ENCODE measurements around the gene ZNF784.

Gene ZNF784

DNA sequence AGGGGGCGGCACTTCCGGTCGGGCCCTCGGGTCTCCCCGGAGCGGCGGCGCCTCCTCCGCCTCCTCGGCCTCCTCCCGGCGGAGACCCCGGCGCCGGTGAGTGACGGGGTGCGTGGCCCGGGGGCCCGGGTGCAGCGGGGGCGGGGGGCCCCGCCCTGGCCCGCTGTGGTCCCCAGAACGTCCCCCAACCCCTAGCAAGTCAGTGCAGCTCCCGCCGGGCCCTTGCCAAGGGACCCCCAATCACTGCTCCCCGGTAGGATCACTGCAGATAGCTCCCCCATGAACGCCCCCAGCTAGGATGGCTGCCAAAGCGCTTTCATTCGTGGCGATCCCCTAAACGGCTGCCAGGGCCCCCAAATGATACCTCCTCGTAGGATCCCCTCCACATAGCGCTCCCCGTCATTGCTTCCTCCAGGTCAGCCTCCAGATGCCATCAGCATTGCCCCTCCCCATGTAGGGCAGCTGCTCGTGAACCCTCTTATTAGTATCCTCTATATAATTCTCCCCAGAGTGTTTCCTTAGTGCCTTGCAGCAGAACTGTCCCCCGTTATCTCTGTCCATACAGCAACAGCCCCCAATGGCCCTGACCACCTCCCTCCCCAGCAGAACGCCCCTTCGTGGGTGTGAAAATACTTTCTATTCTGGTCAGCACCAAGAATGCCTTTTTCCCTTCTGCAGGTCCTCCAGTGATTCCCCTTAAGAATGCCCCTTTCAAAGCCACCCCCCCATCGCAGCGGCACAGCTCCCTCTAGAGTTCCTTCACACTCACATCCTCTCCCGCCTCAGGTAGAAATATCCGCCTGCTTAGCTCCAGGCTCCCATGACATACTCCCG is 18.5 kb downstream of the ZNF784 start, which contains the start of gene ZNF865:
Gene ZNF865 (plus strand): TSS at position 11 of the 834 bp plus-strand sequence. CDS start 7,972 bp downstream, outside the sequence.
- H3K4me3 ChIP-seq (ENCODE audit: low read depth, low read length): peak within 1 kb of the TSS; percentile 77
- H3K4me1 ChIP-seq (ENCODE audit: control insufficient read depth, insufficient read depth, low read length): peaks cover 13% of the 10 kb centered on the region
- peak within 1 kb of the TSS; percentile 77; the same call in 1 of the 2 replicates for H3K27ac ChIP-seq (ENCODE audit: low read depth, low read length)
- H3K27me3 ChIP-seq (ENCODE audit: control insufficient read depth, insufficient read depth, low read length): no peaks in the 10 kb centered on the region
- no peaks in the 10 kb centered on the region for H3K9me3 ChIP-seq (ENCODE audit: control insufficient read depth, insufficient read depth, low read depth, low read length)
- peaks cover 15% of the 10 kb centered on the region; the same call in 1 of the 2 replicates for H3K36me3 ChIP-seq (ENCODE audit: control insufficient read depth, insufficient read depth, low read length)
- H3K9ac ChIP-seq (ENCODE audit: low read length): peak within 1 kb of the TSS; percentile 74

GRCh38 chr19:55605207-55605636 is 19.1 kb downstream of the ZNF784 start:
- Histone ChIP-seq H3K4me1 (ENCODE audit: control insufficient read depth, insufficient read depth, low read length) (peaks cover 13% of the 10 kb centered on the region), H3K27me3 (ENCODE audit: control insufficient read depth, insufficient read depth, low read length) (no peaks in the 10 kb centered on the region), H3K36me3 (ENCODE audit: control insufficient read depth, insufficient read depth, low read length) (peaks cover 15% of the 10 kb centered on the region; the same call in 1 of the 2 replicates), H3K27ac (ENCODE audit: low read depth, low read length) (peak overlapping the region; percentile 64; the same call in 1 of the 2 replicates), H3K4me3 (ENCODE audit: low read depth, low read length) (peak overlapping the region; percentile 66), H3K9me3 (ENCODE audit: control insufficient read depth, insufficient read depth, low read depth, low read length) (no peaks in the 10 kb centered on the region), H3K9ac (ENCODE audit: low read length) (peak overlapping the region; percentile 71)

DNA sequence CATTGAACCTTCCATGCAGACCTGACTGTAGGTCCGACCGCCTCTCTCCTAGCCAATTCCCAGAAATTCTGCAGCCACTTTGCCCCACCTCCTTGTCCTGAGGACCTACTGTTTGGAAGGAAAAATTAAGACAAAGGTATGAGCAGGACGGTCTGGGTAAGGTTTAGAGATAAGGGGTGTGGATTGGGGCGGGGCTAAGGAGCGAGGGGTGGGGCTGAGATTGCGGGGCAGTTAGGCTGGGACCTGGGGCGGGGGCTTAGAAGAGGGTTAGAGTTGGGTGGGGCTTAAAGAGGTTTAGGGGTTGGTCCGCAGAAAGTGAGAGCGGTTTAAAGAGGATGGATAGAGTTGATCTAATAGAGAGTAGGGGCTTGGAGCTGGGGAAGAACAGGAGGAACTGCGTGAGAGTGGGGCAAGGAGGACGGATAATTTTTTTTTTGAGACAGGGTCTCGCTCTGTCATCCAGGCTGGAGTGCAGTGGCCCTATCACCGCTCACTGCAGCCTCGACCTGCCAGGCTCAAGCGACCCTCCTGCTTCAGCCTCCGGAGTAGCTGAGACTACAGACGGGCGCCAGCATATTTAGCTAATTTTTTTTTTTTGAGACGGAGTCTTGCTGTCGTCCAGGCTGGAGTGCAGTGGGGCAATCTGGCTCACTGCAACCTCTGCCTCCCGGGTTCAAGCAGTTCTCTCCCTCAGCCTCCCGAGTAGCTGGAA is 20.6 kb downstream of the ZNF784 start:
- H3K4me3 ChIP-seq (ENCODE audit: low read depth, low read length): peak overlapping the region; percentile 16; the same call in 1 of the 2 replicates
- no peak overlapping the region for H3K9ac ChIP-seq (ENCODE audit: low read length)
- H3K27ac ChIP-seq (ENCODE audit: low read depth, low read length): no peak overlapping the region
- no peaks in the 10 kb centered on the region for H3K27me3 ChIP-seq (ENCODE audit: control insufficient read depth, insufficient read depth, low read length)
- H3K4me1 ChIP-seq (ENCODE audit: control insufficient read depth, insufficient read depth, low read length): peaks cover 13% of the 10 kb centered on the region
- no peaks in the 10 kb centered on the region for H3K9me3 ChIP-seq (ENCODE audit: control insufficient read depth, insufficient read depth, low read depth, low read length)
- peaks cover 6% of the 10 kb centered on the region; the same call in 1 of the 2 replicates for H3K36me3 ChIP-seq (ENCODE audit: control insufficient read depth, insufficient read depth, low read length)

- 0 out of 2 replicates have a peak overlapping the region, but pooled peaks have one; percentile 16 for H3K4me3 ChIP-seq (ENCODE audit: low read depth, low read length)
- peaks cover 3% of the 10 kb centered on the region; the same call in 1 of the 2 replicates for H3K36me3 ChIP-seq (ENCODE audit: control insufficient read depth, insufficient read depth, low read length)
- H3K9me3 ChIP-seq (ENCODE audit: control insufficient read depth, insufficient read depth, low read depth, low read length): no peaks in the 10 kb centered on the region
- no peak overlapping the region for H3K27ac ChIP-seq (ENCODE audit: low read depth, low read length)
- no peak overlapping the region for H3K9ac ChIP-seq (ENCODE audit: low read length)
- no peaks in the 10 kb centered on the region for H3K27me3 ChIP-seq (ENCODE audit: control insufficient read depth, insufficient read depth, low read length)
- H3K4me1 ChIP-seq (ENCODE audit: control insufficient read depth, insufficient read depth, low read length): peaks cover 19% of the 10 kb centered on the region
These were observed 21.3 kb downstream of the ZNF784 start for GRCh38 chr19:55603115-55603514.

DNA sequence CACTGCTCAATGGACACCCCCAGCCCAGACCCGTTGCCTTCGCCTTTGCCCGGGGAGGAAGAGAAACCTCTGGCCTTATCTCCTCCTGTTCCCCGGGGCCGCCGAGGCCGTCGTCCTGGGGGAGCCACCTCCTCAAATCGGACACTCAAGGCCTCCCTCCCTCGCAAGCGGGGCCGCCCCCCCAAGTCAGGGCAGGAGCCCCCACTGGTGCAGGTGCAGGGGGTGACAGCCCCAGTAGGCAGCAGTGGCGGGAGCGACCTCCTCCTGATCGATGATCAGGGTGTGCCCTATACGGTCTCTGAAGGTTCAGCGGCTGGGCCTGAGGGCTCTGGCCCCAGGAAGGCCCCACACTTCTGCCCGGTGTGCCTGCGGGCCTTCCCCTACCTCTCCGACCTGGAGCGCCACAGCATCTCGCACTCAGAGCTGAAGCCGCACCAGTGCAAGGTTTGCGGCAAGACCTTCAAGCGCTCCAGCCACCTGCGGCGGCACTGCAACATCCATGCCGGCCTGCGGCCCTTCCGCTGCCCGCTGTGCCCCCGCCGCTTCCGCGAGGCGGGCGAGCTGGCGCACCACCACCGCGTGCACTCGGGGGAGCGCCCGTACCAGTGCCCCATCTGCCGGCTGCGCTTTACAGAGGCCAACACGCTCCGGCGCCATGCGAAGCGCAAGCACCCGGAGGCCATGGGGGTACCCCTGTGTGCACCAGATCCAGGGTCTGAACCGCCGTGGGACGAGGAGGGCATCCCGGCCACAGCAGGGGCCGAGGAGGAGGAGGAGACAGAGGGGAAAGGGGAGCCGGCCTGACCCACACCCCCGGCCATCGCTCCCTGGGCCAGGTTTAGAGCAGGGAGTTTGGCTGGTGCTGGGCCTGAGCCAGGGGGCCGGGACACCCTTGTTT is 22.0 kb downstream of the ZNF784 start:
- Histone ChIP-seq H3K36me3 (ENCODE audit: control insufficient read depth, insufficient read depth, low read length) (peaks cover 3% of the 10 kb centered on the region; the same call in 1 of the 2 replicates), H3K9me3 (ENCODE audit: control insufficient read depth, insufficient read depth, low read depth, low read length) (no peaks in the 10 kb centered on the region), H3K4me3 (ENCODE audit: low read depth, low read length) (no peak overlapping the region), H3K27ac (ENCODE audit: low read depth, low read length) (no peak overlapping the region), H3K4me1 (ENCODE audit: control insufficient read depth, insufficient read depth, low read length) (peaks cover 23% of the 10 kb centered on the region), H3K9ac (ENCODE audit: low read length) (no peak overlapping the region), H3K27me3 (ENCODE audit: control insufficient read depth, insufficient read depth, low read length) (no peaks in the 10 kb centered on the region)

GRCh38 chr19:55601084-55601483 is 23.3 kb downstream of the ZNF784 start:
- no peaks in the 10 kb centered on the region for H3K27me3 ChIP-seq (ENCODE audit: control insufficient read depth, insufficient read depth, low read length)
- H3K27ac ChIP-seq (ENCODE audit: low read depth, low read length): no peak overlapping the region
- H3K4me3 ChIP-seq (ENCODE audit: low read depth, low read length): peak overlapping the region; percentile 66
- H3K9me3 ChIP-seq (ENCODE audit: control insufficient read depth, insufficient read depth, low read depth, low read length): no peaks in the 10 kb centered on the region
- peaks cover 17% of the 10 kb centered on the region for H3K4me1 ChIP-seq (ENCODE audit: control insufficient read depth, insufficient read depth, low read length)
- H3K36me3 ChIP-seq (ENCODE audit: control insufficient read depth, insufficient read depth, low read length): peaks cover 5% of the 10 kb centered on the region
- peak overlapping the region; percentile 9 for H3K9ac ChIP-seq (ENCODE audit: low read length)

DNA sequence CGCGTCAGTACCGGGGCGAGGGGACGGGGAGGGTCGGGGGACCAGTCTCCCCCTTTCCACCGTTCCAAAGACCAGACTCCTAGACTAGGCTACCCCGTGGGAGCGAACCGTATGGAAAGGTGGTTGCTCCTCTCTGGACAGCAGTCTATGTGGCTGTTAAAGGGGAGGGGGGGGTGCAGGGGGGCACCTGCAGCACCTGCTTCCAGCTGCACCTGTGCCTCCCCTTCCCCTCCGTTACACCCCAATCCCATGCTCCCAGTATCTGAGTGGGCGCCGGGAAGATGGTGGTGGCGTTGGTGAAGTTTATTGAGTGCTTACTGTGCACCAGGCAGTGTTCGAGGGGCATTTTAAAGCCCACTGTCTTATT is 23.7 kb downstream of the ZNF784 start:
- no peaks in the 10 kb centered on the region for H3K27me3 ChIP-seq (ENCODE audit: control insufficient read depth, insufficient read depth, low read length)
- no peaks in the 10 kb centered on the region for H3K9me3 ChIP-seq (ENCODE audit: control insufficient read depth, insufficient read depth, low read depth, low read length)
- H3K4me3 ChIP-seq (ENCODE audit: low read depth, low read length): peak overlapping the region; percentile 66
- H3K36me3 ChIP-seq (ENCODE audit: control insufficient read depth, insufficient read depth, low read length): peaks cover 9% of the 10 kb centered on the region
- H3K9ac ChIP-seq (ENCODE audit: low read length): peak overlapping the region; percentile 53
- H3K27ac ChIP-seq (ENCODE audit: low read depth, low read length): peak overlapping the region; percentile 49; the same call in 1 of the 2 replicates
- peaks cover 17% of the 10 kb centered on the region for H3K4me1 ChIP-seq (ENCODE audit: control insufficient read depth, insufficient read depth, low read length)

- H3K27ac ChIP-seq (ENCODE audit: low read depth, low read length): peak within 1 kb of the TSS; percentile 98
- H3K36me3 ChIP-seq (ENCODE audit: control insufficient read depth, insufficient read depth, low read length): peaks cover 15% of the 10 kb centered on the region
- H3K4me1 ChIP-seq (ENCODE audit: control insufficient read depth, insufficient read depth, low read length): peaks cover 17% of the 10 kb centered on the region
- peak within 1 kb of the TSS; percentile 91 for H3K4me3 ChIP-seq (ENCODE audit: low read depth, low read length)
- peak within 1 kb of the TSS; percentile 100 for H3K9ac ChIP-seq (ENCODE audit: low read length)
- H3K9me3 ChIP-seq (ENCODE audit: control insufficient read depth, insufficient read depth, low read depth, low read length): no peaks in the 10 kb centered on the region
- no peaks in the 10 kb centered on the region for H3K27me3 ChIP-seq (ENCODE audit: control insufficient read depth, insufficient read depth, low read length)
These were observed 24.3 kb downstream of the ZNF784 start, which contains the start of gene ZNF524 for GRCh38 chr19:55599842-55600661. ZNF524 (plus strand) TSS chr19:55600288; CDS start chr19:55602113, 1,825 bp downstream.

- no peaks in the 10 kb centered on the region for H3K27me3 ChIP-seq (ENCODE audit: control insufficient read depth, insufficient read depth, low read length)
- H3K36me3 ChIP-seq (ENCODE audit: control insufficient read depth, insufficient read depth, low read length): peaks cover 20% of the 10 kb centered on the region
- H3K9ac ChIP-seq (ENCODE audit: low read length): peak within 1 kb of the TSS; percentile 100
- peaks cover 15% of the 10 kb centered on the region for H3K4me1 ChIP-seq (ENCODE audit: control insufficient read depth, insufficient read depth, low read length)
- H3K9me3 ChIP-seq (ENCODE audit: control insufficient read depth, insufficient read depth, low read depth, low read length): no peaks in the 10 kb centered on the region
- peak within 1 kb of the TSS; percentile 91 for H3K4me3 ChIP-seq (ENCODE audit: low read depth, low read length)
- H3K27ac ChIP-seq (ENCODE audit: low read depth, low read length): peak within 1 kb of the TSS; percentile 98
These were observed 24.9 kb downstream of the ZNF784 start, which contains the start of gene FIZ1 for GRCh38 chr19:55599468-55599841. FIZ1 (minus strand) TSS chr19:55599517; CDS start chr19:55597865, 1,652 bp downstream.

All from HUES6 (cell line).